Activated naive CD4-positive, alpha-beta T cell treated with anti-CD3 and anti-CD28 coated beads for 36 hours (primary cell): ENCODE data around the gene HID1. TPM values are rescaled to one million over a fixed set of nuclear protein-coding genes. Genes with fewer than 3 reads are reported as not detected.
A peak's percentile ranks its signal among the peaks of the same experiment; 100 is the strongest.

Experiments used
- CTCF ChIA-PET: fragments of 350-600 bp; sonication (Branson Sonifier 250); formaldehyde crosslinking; loops from one replicate; lab custom pipeline; 2021; ENCODE audit warnings: antibody characterized with exemption; lab: Charles Lee
- DNase-seq: peaks from one replicate; pipeline ENCODE4 v3.0.0-alpha.2; 2020
- H3K27ac Mint-ChIP-seq: one replicate; pipeline ENCODE4 v1.8.0; 2021; ENCODE audit warnings: mild to moderate bottlenecking, mixed read lengths
- H3K27me3 Mint-ChIP-seq: one replicate; pipeline ENCODE4 v1.8.0; 2021; ENCODE audit warnings: low read depth, mixed read lengths
- H3K36me3 Mint-ChIP-seq: one replicate; pipeline ENCODE4 v1.8.0; 2021; ENCODE audit warnings: low read depth, mixed read lengths
- H3K4me1 Mint-ChIP-seq: one replicate; pipeline ENCODE4 v1.8.0; 2021; ENCODE audit warnings: low read depth, mixed read lengths
- H3K4me3 Mint-ChIP-seq: one replicate; pipeline ENCODE4 v1.8.0; 2021; ENCODE audit warnings: mild to moderate bottlenecking, moderate library complexity, mixed read lengths
- H3K9me3 Mint-ChIP-seq: one replicate; pipeline ENCODE4 v1.8.0; 2021; ENCODE audit warnings: mixed read lengths
- intact Hi-C: fragments of 100-400 bp; cut with micrococcal nuclease; formaldehyde crosslinking; loops from one replicate; pipeline ENCODE4 v1.15.1; 2023
- total RNA-seq, 2 experiments: library from RNA; stranded (reverse); gene quantifications; one replicate each; pipeline ENCODE4 v1.2.3, GENCODE V29; 2021

Gene HID1
- total RNA-seq, 2 experiments from 2014 or later, result 0.91 to 1.6 TPM

DNA sequence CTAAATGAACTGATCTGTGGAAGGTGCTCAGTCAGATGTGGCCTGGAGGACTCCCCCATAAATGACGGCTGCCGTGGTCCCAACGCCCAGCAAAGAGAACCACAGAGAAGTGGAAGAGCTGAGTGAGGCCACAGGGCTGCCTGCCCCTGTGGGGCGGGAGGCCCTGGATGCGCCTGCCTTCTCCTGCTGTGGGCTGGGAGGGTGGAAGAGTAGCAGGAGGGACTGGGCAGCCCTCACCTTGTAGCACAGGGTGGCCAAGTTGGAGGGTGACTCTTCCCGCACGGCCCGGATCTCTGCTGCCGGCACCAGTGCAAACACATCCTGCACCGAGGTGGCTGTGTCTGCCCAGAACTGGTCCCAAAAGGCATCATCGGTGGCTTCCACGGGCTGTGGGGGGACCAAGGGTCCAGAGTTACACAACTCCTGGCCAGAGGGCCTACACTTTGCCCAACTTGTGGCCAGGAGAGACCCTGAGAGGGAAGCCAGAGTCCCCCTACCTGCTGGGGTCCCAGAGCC is 8.3 kb downstream of the HID1 start:
- H3K4me1 Mint-ChIP-seq, result peaks cover 7% of the 10 kb centered on the region
- H3K27me3 Mint-ChIP-seq, result no peaks in the 10 kb centered on the region
- intact Hi-C loops, result loop anchor here (5.0 kb wide), 2 partner anchors 83 to 123 kb away; partner anchors contain the start of genes ATP5PD, KCTD2 and SLC16A5
- DNase-seq, result no peak
- no peak overlapping the region for H3K4me3 Mint-ChIP-seq
- no peaks in the 10 kb centered on the region for H3K9me3 Mint-ChIP-seq
- H3K27ac Mint-ChIP-seq, result no peak overlapping the region
- CTCF ChIA-PET, result interaction anchor here (0.6 to 4.6 kb wide), 5 partner anchors 8 to 245 kb away, joined by 3 to 68 read pairs (median 3); partner anchors contain the start of gene HID1
- no peaks in the 10 kb centered on the region for H3K36me3 Mint-ChIP-seq

DNA sequence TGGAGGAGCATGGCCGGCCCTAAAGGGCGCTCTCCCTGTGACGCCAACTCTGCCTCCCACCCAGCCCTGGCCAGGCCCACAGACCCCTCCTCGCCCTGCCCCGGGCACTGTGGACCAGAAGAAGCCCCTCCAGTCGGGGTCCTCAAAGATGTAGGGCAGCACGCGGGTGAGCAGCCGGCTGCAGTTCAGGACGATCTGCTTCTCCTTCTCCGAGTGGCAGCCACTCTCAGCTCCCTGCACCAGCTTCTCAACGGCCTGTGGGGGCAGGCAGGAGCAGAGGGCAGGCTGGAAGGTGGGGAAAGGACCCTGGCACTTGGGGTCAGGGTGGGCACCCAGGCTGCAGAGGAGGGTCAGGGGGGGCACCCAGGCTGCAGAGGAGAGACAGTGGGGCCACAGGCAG is 8.9 kb downstream of the HID1 start:
- intact Hi-C loops, result loop anchor here (5.0 kb wide), 2 partner anchors 84 to 124 kb away; partner anchors contain the start of genes ATP5PD, KCTD2 and SLC16A5
- H3K27ac Mint-ChIP-seq, result no peak overlapping the region

DNA sequence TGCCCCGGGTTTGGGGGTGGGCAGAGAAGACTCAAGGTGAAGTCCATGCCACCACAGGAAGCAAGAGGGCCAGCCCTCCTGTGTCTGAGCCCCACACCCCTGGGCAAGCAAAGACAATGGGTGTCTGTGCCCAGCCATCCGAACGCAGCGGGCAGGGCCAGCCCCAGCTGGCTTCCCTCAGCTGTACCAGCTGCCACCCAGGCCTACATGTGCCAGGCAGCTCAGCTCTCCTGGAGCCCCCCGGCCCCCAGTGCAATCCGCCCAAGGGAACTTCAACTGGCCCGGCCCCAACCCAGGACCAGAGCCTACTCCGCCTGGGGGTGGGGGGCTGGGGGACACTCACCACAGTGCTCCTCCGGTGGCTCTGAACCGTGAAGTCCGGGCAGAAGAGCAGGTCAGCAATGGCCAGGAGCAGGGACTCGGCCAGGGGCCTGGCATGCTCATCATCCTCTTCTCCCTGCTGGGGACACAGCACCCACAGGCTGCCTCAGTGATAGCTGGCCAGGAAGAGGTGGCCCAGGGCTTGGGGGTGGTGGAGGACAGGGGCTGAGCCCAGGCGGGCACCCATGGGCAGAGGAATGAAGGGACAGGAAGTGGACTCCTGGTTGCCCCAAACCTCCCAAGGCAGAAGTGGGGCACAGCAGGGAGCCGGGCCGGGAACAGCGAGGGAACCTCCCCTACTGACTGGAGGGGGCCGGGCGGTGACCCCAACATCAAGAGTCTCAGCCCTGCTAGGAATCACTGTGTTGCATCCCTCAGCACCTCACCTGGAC is 9.8 kb downstream of the HID1 start:
- no peaks in the 10 kb centered on the region for H3K36me3 Mint-ChIP-seq
- H3K27ac Mint-ChIP-seq, result no peak overlapping the region
- H3K9me3 Mint-ChIP-seq, result no peaks in the 10 kb centered on the region
- H3K4me3 Mint-ChIP-seq, result no peak overlapping the region
- intact Hi-C loops, result loop anchor here (5.0 kb wide), 2 partner anchors 84 to 124 kb away; partner anchors contain the start of genes ATP5PD, KCTD2 and SLC16A5
- no peak for DNase-seq
- CTCF ChIA-PET, result interaction anchor here (0.9 to 4.6 kb wide), 26 partner anchors 9 to 554 kb away, joined by 3 to 68 read pairs (median 12); partner anchors contain the start of genes ATP5PD, CDR2L, FDXR and HID1
- peaks cover 7% of the 10 kb centered on the region for H3K4me1 Mint-ChIP-seq
- H3K27me3 Mint-ChIP-seq, result no peaks in the 10 kb centered on the region

More for the DNA sequence above, 8.9 kb downstream of the HID1 start:
- H3K36me3 Mint-ChIP-seq, result no peaks in the 10 kb centered on the region
- no peak for DNase-seq
- CTCF ChIA-PET, result interaction anchor here (1.0 to 4.6 kb wide), 6 partner anchors 8 to 238 kb away, joined by 3 to 68 read pairs (median 30); partner anchors contain the start of genes HID1 and MRPL58
- H3K9me3 Mint-ChIP-seq, result no peaks in the 10 kb centered on the region
- no peak overlapping the region for H3K4me3 Mint-ChIP-seq
- H3K4me1 Mint-ChIP-seq, result peaks cover 7% of the 10 kb centered on the region
- H3K27me3 Mint-ChIP-seq, result no peaks in the 10 kb centered on the region

DNA sequence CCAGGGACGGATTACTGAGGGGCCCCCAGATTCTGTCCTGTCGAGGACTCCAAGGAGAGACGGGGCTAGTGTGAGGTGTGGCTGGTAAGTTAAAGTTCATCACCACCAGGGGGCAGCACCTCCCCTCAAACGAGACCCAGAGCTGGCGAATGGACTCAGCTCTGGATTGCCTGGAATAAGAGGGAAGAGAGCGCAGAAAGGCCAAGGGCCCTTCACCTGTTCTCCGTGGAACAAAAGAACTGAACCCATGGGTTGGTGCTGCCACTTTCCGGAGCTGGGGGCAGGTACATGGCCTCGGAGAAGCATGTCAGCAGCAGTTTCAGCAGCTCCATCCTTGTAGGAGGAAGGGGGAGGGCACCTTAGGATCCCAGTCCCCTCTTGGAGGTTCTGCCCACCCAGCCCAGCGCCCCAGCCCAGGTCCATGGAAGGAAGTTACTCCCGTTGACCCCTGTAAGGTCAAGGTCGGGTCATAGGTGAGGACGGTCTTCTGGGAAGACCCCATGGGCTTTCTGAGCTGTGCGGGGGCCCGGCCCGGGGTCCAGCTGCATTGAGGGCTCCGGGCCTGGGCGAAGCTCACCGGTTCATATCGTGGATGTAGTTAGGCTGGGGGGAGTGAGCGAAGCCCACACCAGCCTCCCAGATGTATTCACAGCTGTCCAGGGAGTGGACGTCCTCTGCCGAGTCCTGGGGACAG is 10.8 kb downstream of the HID1 start:
- intact Hi-C loops, result loop anchor here (1.0 to 5.0 kb wide), 9 partner anchors 44 to 239 kb away; partner anchors contain the start of genes ARMC7, ATP5PD, KCTD2 and MRPL58
- peaks cover 7% of the 10 kb centered on the region for H3K4me1 Mint-ChIP-seq
- no peak overlapping the region for H3K4me3 Mint-ChIP-seq
- peak; percentile 91 for DNase-seq
- CTCF ChIA-PET, result interaction anchor here (0.6 to 4.6 kb wide), 59 partner anchors 9 to 878 kb away, joined by 3 to 68 read pairs (median 5); partner anchors contain the start of genes ATP5PD, CDR2L, FDXR and HID1
- H3K27me3 Mint-ChIP-seq, result no peaks in the 10 kb centered on the region
- no peaks in the 10 kb centered on the region for H3K36me3 Mint-ChIP-seq
- no peak overlapping the region for H3K27ac Mint-ChIP-seq
- H3K9me3 Mint-ChIP-seq, result no peaks in the 10 kb centered on the region

DNA sequence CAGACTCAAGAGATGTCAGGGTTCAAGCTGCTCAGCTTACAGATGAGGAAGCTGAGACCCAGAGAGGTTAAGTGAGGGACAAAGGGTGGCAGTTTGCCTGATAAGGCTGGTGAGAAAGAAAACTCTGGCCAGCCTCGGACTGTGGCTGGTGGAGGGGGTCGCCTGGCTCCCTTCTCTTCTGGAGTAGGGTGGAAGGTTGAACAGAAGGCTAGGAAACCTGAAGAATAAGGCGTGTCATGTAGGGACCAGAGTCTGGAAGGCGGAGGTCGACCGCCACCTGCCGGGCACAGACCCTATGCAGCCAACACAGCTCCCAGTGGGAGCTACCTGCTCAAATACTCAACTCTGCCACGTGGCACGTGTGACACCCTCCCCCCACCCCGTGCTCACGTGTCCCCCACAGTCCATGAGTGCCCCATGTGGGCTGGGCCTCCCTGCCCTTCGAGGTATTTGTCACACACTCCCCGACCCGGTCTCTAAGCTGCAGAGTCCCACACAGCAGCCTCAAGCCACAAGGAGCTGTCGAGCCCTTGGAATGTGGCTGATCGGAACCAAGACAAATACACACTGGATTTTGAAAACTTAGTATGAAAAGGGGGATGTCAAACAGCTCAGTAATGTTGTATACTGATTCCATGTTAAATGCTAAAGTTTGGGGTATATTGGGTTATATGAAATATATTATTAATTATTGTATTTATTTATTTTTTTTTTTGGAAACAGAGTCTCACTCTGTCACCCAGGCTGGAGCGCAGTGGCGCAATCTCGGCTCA is 11.8 kb downstream of the HID1 start:
- CTCF ChIA-PET, result interaction anchor here (0.6 to 4.6 kb wide), 53 partner anchors 8 to 245 kb away, joined by 3 to 68 read pairs (median 6); partner anchors contain the start of genes ATP5PD, CDR2L, FDXR and HID1
- Mint-ChIP-seq H3K27me3 (no peaks in the 10 kb centered on the region), H3K36me3 (no peaks in the 10 kb centered on the region), H3K4me3 (no peak overlapping the region), H3K9me3 (no peaks in the 10 kb centered on the region), H3K4me1 (peaks cover 7% of the 10 kb centered on the region), H3K27ac (no peak overlapping the region)
- peak; percentile 79 for DNase-seq
- intact Hi-C loops, result loop anchor here (1.0 to 5.0 kb wide), 11 partner anchors 37 to 241 kb away; partner anchors contain the start of genes ARMC7, ATP5PD, KCTD2 and MRPL58

DNA sequence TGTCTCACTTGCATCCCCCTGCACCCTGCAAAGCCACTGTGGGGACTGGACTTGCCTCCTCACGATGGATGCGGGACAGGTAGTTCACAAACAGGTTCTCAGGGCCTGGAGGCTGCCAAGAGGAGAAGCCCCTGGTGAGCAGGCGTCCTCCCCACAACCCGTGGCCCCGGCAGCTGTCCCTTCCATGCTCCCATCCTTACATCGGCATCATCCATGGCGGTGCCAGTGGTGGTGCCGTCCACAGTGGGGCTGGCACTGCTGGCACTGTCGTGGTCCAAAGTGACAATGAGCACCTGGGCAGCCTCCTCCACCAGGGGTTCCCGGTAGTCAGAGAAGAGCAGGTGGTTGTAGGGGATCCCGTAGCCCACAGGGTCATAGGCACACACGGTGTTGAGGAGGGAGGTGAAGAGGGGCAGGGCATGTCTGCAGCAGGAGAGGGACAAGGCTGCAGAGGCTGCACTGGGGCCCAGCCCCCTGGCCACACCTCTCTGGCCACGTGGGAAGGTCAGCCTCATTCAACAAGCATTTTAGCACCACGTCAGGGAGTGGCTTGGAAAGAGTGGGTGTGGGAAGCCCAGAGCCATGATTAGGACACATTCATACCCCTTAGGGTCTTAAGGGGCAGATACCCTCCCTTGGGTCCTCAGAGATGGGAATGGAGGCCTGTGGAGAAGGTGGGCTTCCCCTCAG is 12.6 kb downstream of the HID1 start:
- no peaks in the 10 kb centered on the region for H3K27me3 Mint-ChIP-seq
- CTCF ChIA-PET, result interaction anchor here (0.9 to 4.6 kb wide), 38 partner anchors 12 to 246 kb away, joined by 3 to 68 read pairs (median 10); partner anchors contain the start of genes ATP5PD, CDR2L, FDXR and HID1
- no peak overlapping the region for H3K4me3 Mint-ChIP-seq
- no peaks in the 10 kb centered on the region for H3K9me3 Mint-ChIP-seq
- no peak for DNase-seq
- H3K4me1 Mint-ChIP-seq, result peaks cover 7% of the 10 kb centered on the region
- intact Hi-C loops, result loop anchor here (1.0 to 5.0 kb wide), 7 partner anchors 37 to 169 kb away; partner anchors contain the start of genes ARMC7, ATP5PD, KCTD2 and MRPL58
- H3K27ac Mint-ChIP-seq, result no peak overlapping the region
- no peaks in the 10 kb centered on the region for H3K36me3 Mint-ChIP-seq

- Mint-ChIP-seq H3K4me1 (peaks cover 7% of the 10 kb centered on the region), H3K4me3 (no peak overlapping the region), H3K27me3 (no peaks in the 10 kb centered on the region), H3K36me3 (no peaks in the 10 kb centered on the region), H3K27ac (no peak overlapping the region), H3K9me3 (no peaks in the 10 kb centered on the region)
- CTCF ChIA-PET, result interaction anchor here (0.6 to 4.5 kb wide), 25 partner anchors 9 to 243 kb away, joined by 3 to 35 read pairs (median 4); partner anchors contain the start of genes FDXR, HID1, KCTD2 and MRPL58
- intact Hi-C loops, result loop anchor here (1.0 kb wide), 1 partner anchor 214 kb away; no protein-coding TSS in a partner anchor
- peak; percentile 86 for DNase-seq
Observed at GRCh38 chr17:74957935-74958740, 14.4 kb downstream of the HID1 start.

- no peaks in the 10 kb centered on the region for H3K9me3 Mint-ChIP-seq
- CTCF ChIA-PET, result interaction anchor here (0.5 to 4.5 kb wide), 5 partner anchors 32 to 182 kb away, joined by 3 to 35 read pairs (median 3); partner anchors contain the start of genes OTOP2 and USH1G
- H3K4me1 Mint-ChIP-seq, result peaks cover 4% of the 10 kb centered on the region
- H3K27ac Mint-ChIP-seq, result no peak overlapping the region
- no peak for DNase-seq
- H3K36me3 Mint-ChIP-seq, result no peaks in the 10 kb centered on the region
- intact Hi-C loops, result no loop called here
- no peaks in the 10 kb centered on the region for H3K27me3 Mint-ChIP-seq
- no peak overlapping the region for H3K4me3 Mint-ChIP-seq
Observed at GRCh38 chr17:74956093-74956492, 16.5 kb downstream of the HID1 start.

DNA sequence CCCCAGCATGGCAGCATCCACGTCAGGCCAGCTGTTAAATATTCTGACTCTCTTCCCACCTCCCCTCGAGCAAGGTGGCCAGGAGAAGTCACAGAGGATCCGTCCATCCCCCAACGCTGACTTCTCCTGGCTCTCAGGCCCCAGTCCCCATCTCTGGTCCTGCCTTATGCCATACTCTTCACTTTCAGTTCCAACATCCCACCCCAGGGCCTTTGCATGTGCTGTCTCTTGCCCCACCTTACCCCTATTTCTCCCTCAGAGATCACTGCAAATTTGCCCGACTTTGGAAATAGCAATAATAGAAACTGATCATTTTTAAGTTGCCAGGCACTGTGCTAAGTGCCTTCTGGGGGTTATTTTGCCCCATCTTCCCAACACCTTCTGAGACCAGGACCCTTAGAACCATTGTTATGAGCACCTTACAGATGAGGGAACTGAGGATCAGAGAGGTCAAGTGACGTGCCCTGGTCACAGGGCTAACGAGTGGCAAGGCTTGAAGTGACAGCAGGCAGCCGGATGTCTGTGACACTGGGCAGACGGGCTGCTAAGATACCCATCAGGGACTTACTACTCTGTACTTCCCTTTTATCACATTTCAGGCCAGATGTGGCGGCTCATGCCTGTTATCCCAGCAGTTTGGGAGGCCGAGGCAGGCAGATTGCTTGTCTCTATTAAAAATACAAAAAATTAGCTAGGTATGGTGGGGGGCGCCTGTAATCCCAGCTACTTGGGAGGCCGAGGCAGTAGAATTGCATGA is 17.7 kb downstream of the HID1 start:
- H3K4me1 Mint-ChIP-seq, result no peaks in the 10 kb centered on the region
- no peak overlapping the region for H3K27ac Mint-ChIP-seq
- no peaks in the 10 kb centered on the region for H3K36me3 Mint-ChIP-seq
- H3K9me3 Mint-ChIP-seq, result no peaks in the 10 kb centered on the region
- CTCF ChIA-PET, result no interaction called here
- DNase-seq, result no peak
- H3K4me3 Mint-ChIP-seq, result no peak overlapping the region
- no peaks in the 10 kb centered on the region for H3K27me3 Mint-ChIP-seq
- intact Hi-C loops, result no loop called here
